HepG2 (cell line): Measurements from ENCODE around the gene RGS19. TPM values are rescaled to one million over a fixed set of nuclear protein-coding genes. Genes with fewer than 3 reads are reported as not detected.

Source experiments
- ARNTL ChIP-seq: sonication (generic); formaldehyde crosslinking; IDR thresholded peaks from 2 replicates; pipeline ENCODE4 v1.4.0; 2020; ENCODE audit warnings: mild to moderate bottlenecking, missing genetic modification reagents
- ASH2L ChIP-seq: fragments of 300-600, 200-600 bp; sonication (generic); IDR thresholded peaks from 2 replicates; pipeline ENCODE4 v1.7.0; 2017; ENCODE audit warnings: low read depth, mild to moderate bottlenecking, moderate library complexity, mixed read lengths, low read length; ENCODE audit not compliant: insufficient read length
- ATF7-NPFF ChIP-seq: sonication (generic); formaldehyde crosslinking; IDR thresholded peaks from 2 replicates; pipeline ENCODE4 v1.8.1; 2023; ENCODE audit warnings: mild to moderate bottlenecking, low read depth, missing genetic modification reagents, moderate library complexity
- CCDC6 ChIP-seq: sonication (generic); formaldehyde crosslinking; IDR thresholded peaks from 2 replicates; pipeline ENCODE4 v1.8.1; 2022; ENCODE audit warnings: mild to moderate bottlenecking, missing genetic modification reagents, moderate library complexity
- EP300 ChIP-seq, 3 experiments: sonication (generic) in 1 of 3; formaldehyde crosslinking in 1 of 3; IDR thresholded peaks; 2 replicates each; pipeline versions ENCODE4 v1.5.1 to v1.6.1; 2011 to 2020; ENCODE audit warnings: low read depth in 2 of 3, low read length in 2 of 3, borderline replicate concordance in 1 of 3, improper control_type of control experiment in 1 of 3, mild to moderate bottlenecking in 1 of 3, missing genetic modification reagents in 1 of 3, moderate library complexity in 1 of 3
- ETS1 ChIP-seq: sonication (generic); formaldehyde crosslinking; IDR thresholded peaks from 2 replicates; pipeline ENCODE4 v1.4.0; 2020; ENCODE audit warnings: missing genetic modification reagents
- FOXA1 ChIP-seq, 2 experiments: fragments of 450-650 bp in 1 of 2; sonication (generic) in 1 of 2; formaldehyde crosslinking in 1 of 2; IDR thresholded peaks; 2 replicates each; pipeline versions ENCODE4 v1.4.0 to v1.6.1; 2016 to 2020; ENCODE audit warnings: missing genetic modification reagents in 1 of 2
- HOXA7 ChIP-seq: sonication (generic); formaldehyde crosslinking; IDR thresholded peaks from 2 replicates; pipeline ENCODE4 v1.8.1; 2022; ENCODE audit warnings: mild to moderate bottlenecking, missing genetic modification reagents, moderate library complexity
- JDP2 ChIP-seq: sonication (generic); formaldehyde crosslinking; IDR thresholded peaks from 2 replicates; pipeline ENCODE4 v1.8.1; 2022; ENCODE audit warnings: missing genetic modification reagents, borderline replicate concordance
- RELA ChIP-seq: sonication (generic); formaldehyde crosslinking; IDR thresholded peaks from 2 replicates; pipeline ENCODE4 v1.4.0; 2020; ENCODE audit warnings: missing genetic modification reagents
- SAP130 ChIP-seq: IDR thresholded peaks from 2 replicates; pipeline ENCODE4 v1.6.1; 2016; ENCODE audit warnings: low read depth
- SIX1 ChIP-seq: sonication (generic); formaldehyde crosslinking; IDR thresholded peaks from 2 replicates; pipeline ENCODE4 v1.4.0; 2020; ENCODE audit warnings: missing genetic modification reagents, borderline replicate concordance
- THAP11 ChIP-seq: IDR thresholded peaks from 2 replicates; pipeline ENCODE4 v1.6.1; 2016; ENCODE audit warnings: missing biosample characterization, missing genetic modification reagents
- ZNF121 ChIP-seq: sonication (generic); formaldehyde crosslinking; IDR thresholded peaks from 2 replicates; pipeline ENCODE4 v1.5.0; 2020; ENCODE audit warnings: mild to moderate bottlenecking, missing genetic modification reagents
- ZNF235 ChIP-seq: sonication (generic); formaldehyde crosslinking; IDR thresholded peaks from 2 replicates; pipeline ENCODE4 v1.8.1; 2023; ENCODE audit warnings: mild to moderate bottlenecking, missing genetic modification reagents, borderline replicate concordance
- ZNF276 ChIP-seq: sonication (generic); formaldehyde crosslinking; IDR thresholded peaks from 2 replicates; pipeline ENCODE4 v1.4.0; 2020; ENCODE audit warnings: mild to moderate bottlenecking, low read depth, missing genetic modification reagents
- ZNF547 ChIP-seq: sonication (generic); formaldehyde crosslinking; IDR thresholded peaks from 2 replicates; pipeline ENCODE4 v1.5.1; 2020; ENCODE audit warnings: mild to moderate bottlenecking, missing genetic modification reagents
- ZNF704 ChIP-seq: sonication (generic); formaldehyde crosslinking; IDR thresholded peaks from 2 replicates; pipeline ENCODE4 v1.8.1; 2023; ENCODE audit warnings: mild to moderate bottlenecking, inconsistent platforms, moderate library complexity, missing genetic modification reagents, borderline replicate concordance
- ZNF773 ChIP-seq: sonication (generic); formaldehyde crosslinking; IDR thresholded peaks from 2 replicates; pipeline ENCODE4 v1.4.0; 2020; ENCODE audit warnings: missing genetic modification reagents, borderline replicate concordance
- ZNF790 ChIP-seq: sonication (generic); formaldehyde crosslinking; IDR thresholded peaks from 2 replicates; pipeline ENCODE4 v1.8.0; 2022; ENCODE audit warnings: missing genetic modification reagents, mild to moderate bottlenecking, borderline replicate concordance
- ZSCAN30 ChIP-seq: sonication (generic); formaldehyde crosslinking; IDR thresholded peaks from 2 replicates; pipeline ENCODE4 v1.5.0; 2020; ENCODE audit warnings: mild to moderate bottlenecking, missing genetic modification reagents
- polyA plus RNA-seq, 8 experiments: library from polyadenylated mRNA; depleted of rRNA in 3 of 8; stranded (reverse) in 7 of 8; unstranded in 1 of 8; fragments of >200 nt; fragmentation: Illumina TruSeq in 4 of 8; extraction: Trizol in 4 of 8; gene quantifications; 2 replicates each; pipeline versions ENCODE4 v1.2.1 to v1.2.3, GENCODE V29; 2011 to 2016; ENCODE audit warnings: low read depth in 4 of 8, missing spikeins in 1 of 8, mixed read lengths in 1 of 8; ENCODE audit not compliant: insufficient read depth in 1 of 8
- total RNA-seq, 5 experiments: library from RNA; depleted of rRNA; stranded (reverse); fragments of >200 nt; fragmentation: Illumina TruSeq; extraction: Trizol; gene quantifications; 2 replicates each; pipeline ENCODE4 v1.2.3, GENCODE V29; 2016; ENCODE audit warnings: low read depth in 1 of 5
- TF ChIP-seq, protein P1 (sequence below): IDR thresholded peaks from 2 replicates; pipeline ENCODE4 v1.6.1; 2012; ENCODE audit warnings: low read depth, low read length, improper control_type of control experiment
- TF ChIP-seq, protein P2 (sequence below): sonication (generic); formaldehyde crosslinking; conservative IDR thresholded peaks from 2 replicates; pipeline ENCODE4 v1.8.0; 2022; ENCODE audit warnings: missing genetic modification reagents

Gene RGS19
- total and polyA plus RNA-seq, 2 of the 13 experiments (the other 11 are each of a cell fraction or from before 2014, with no cell fraction given): 10.7 to 11.9 TPM

DNA sequence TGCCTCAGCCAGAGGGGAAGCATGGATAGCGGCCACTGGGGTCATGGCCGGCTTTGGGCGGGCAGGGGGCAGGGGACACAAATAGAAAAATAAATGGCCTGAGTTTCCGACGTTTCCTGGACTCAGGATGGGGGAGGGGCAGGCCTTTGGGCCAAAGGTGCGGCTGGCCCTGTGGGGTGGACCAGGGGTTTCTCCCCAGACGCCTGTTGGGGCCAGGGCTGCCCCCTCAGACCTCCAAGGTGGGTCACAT lies 22.8 kb downstream of the RGS19 start (continued):
- TF ChIP-seq ZNF235 (CRISPR knock-in tag) (no peak; the same call in 1 of the 2 replicates), ETS1 (CRISPR knock-in tag) (no peak), THAP11 (CRISPR knock-in tag) (0 out of 2 replicates have a peak, but pooled peaks have one; percentile 30), ZNF276 (peak; percentile 12; the same call in 1 of the 2 replicates), CCDC6 (CRISPR knock-in tag) (no peak), ZSCAN30 (CRISPR knock-in tag) (0 out of 2 replicates have a peak, but pooled peaks have one; percentile 91), ZNF704 (CRISPR knock-in tag) (no peak), ZNF547 (CRISPR knock-in tag) (no peak), ZNF790 (CRISPR knock-in tag) (peak; percentile 7; the same call in 1 of the 2 replicates), ZNF773 (CRISPR knock-in tag) (peak; percentile 12; the same call in 1 of the 2 replicates), ASH2L (peak; percentile 19), ARNTL (CRISPR knock-in tag) (0 out of 2 replicates have a peak, but pooled peaks have one; percentile 59), SIX1 (CRISPR knock-in tag) (no peak), HOXA7 (CRISPR knock-in tag) (no peak), JDP2 (CRISPR knock-in tag) (no peak), FOXA1 (IDR thresholded peaks at IDR 0.05) (no peak), FOXA1 (CRISPR knock-in tag; IDR thresholded peaks at IDR 0.05) (no peak), ATF7-NPFF (CRISPR knock-in tag) (no peak), EP300 (IDR thresholded peaks at IDR 0.05; ENCODE audit: low read depth in 2 of 2, low read length in 2 of 2) (peak in 1 of 2 experiments; percentile 60; a peak in 2 of 4 replicates), EP300 (CRISPR knock-in tag; IDR thresholded peaks at IDR 0.05; ENCODE audit: borderline replicate concordance) (no peak), SAP130 (CRISPR knock-in tag) (no peak; the same call in 1 of the 2 replicates), ZNF121 (CRISPR knock-in tag) (no peak; the same call in 1 of the 2 replicates), RELA (CRISPR knock-in tag) (no peak)
- TF ChIP-seq, protein P1, sequence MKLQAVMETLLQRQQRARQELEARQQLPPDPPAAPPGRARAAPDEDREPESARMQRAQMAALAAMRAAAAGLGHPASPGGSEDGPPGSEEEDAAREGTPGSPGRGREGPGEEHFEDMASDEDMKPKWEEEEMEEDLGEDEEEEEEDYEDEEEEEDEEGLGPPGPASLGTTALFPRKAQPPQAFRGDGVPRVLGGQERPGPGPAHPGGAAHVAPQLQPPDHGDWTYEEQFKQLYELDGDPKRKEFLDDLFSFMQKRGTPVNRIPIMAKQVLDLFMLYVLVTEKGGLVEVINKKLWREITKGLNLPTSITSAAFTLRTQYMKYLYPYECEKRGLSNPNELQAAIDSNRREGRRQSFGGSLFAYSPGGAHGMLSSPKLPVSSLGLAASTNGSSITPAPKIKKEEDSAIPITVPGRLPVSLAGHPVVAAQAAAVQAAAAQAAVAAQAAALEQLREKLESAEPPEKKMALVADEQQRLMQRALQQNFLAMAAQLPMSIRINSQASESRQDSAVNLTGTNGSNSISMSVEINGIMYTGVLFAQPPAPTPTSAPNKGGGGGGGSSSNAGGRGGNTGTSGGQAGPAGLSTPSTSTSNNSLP: no peak
- TF ChIP-seq, protein P2, sequence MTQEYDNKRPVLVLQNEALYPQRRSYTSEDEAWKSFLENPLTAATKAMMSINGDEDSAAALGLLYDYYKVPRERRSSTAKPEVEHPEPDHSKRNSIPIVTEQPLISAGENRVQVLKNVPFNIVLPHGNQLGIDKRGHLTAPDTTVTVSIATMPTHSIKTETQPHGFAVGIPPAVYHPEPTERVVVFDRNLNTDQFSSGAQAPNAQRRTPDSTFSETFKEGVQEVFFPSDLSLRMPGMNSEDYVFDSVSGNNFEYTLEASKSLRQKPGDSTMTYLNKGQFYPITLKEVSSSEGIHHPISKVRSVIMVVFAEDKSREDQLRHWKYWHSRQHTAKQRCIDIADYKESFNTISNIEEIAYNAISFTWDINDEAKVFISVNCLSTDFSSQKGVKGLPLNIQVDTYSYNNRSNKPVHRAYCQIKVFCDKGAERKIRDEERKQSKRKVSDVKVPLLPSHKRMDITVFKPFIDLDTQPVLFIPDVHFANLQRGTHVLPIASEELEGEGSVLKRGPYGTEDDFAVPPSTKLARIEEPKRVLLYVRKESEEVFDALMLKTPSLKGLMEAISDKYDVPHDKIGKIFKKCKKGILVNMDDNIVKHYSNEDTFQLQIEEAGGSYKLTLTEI (CRISPR knock-in tag): no peak
